ENCODE results near the gene FUT7.

DNA sequence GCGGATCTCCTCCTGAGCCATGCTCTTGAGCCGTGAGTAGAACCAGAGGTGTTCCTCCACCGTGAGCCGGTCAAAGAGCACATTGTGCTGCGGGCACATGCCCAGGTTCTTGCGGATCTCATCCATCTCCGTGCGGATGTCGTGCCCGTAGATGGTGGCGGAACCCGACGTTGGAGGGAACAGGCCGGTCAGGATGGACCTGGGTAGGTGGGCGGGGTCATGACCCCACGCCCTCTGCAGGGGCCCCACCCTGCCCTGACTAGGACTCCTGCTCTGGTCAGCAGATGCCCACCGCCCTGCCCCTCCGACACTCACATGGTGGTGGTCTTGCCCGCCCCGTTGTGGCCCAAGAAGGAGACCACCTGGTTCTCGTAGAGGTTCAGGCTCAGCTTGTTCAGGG, 15.9 kb downstream of the FUT7 start:
- TF ChIP-seq, protein P1, sequence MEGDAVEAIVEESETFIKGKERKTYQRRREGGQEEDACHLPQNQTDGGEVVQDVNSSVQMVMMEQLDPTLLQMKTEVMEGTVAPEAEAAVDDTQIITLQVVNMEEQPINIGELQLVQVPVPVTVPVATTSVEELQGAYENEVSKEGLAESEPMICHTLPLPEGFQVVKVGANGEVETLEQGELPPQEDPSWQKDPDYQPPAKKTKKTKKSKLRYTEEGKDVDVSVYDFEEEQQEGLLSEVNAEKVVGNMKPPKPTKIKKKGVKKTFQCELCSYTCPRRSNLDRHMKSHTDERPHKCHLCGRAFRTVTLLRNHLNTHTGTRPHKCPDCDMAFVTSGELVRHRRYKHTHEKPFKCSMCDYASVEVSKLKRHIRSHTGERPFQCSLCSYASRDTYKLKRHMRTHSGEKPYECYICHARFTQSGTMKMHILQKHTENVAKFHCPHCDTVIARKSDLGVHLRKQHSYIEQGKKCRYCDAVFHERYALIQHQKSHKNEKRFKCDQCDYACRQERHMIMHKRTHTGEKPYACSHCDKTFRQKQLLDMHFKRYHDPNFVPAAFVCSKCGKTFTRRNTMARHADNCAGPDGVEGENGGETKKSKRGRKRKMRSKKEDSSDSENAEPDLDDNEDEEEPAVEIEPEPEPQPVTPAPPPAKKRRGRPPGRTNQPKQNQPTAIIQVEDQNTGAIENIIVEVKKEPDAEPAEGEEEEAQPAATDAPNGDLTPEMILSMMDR (conservative IDR thresholded peaks at IDR 0.05; ENCODE audit: low read depth, low read length) = no peak
- TF ChIP-seq EZH2 (IDR thresholded peaks at IDR 0.05; ENCODE audit: borderline replicate concordance, low read depth, low read length, poor library complexity, severe bottlenecking) = no peak
